Measurements from ENCODE around the gene H2BK1. TPM values are rescaled to one million over a fixed set of nuclear protein-coding genes. Genes with fewer than 3 reads are reported as not detected.
A peak's percentile ranks its signal among the peaks of the same experiment; 100 is the strongest.

The H2BK1 gene
- total RNA-seq, 2 donors from 2014 or later = not detected

- TF ChIP-seq POLR2A (IDR thresholded peaks at IDR 0.05) = no peak
- TF ChIP-seq CTCF (IDR thresholded peaks at IDR 0.05) = no peak
- Histone ChIP-seq H3K36me3 (replicated peaks in 1 of 2; ENCODE audit: insufficient read depth in 1 of 2, low read depth in 2 of 2) (no peaks in the 10 kb centered on the region), H3K4me3 (peak overlapping the region in 1 of 2 donors; percentile 15), H3K9me3 (no peaks in the 10 kb centered on the region), H3K4me1 (peaks cover 18% of the 10 kb centered on the region), H3K27me3 (peaks cover 0 to 24% of the 10 kb centered on the region in 2 donors), H3K27ac (no peak overlapping the region)
- 11 to 16% methylated on average over 23 to 31 of the region's 31 CpGs for WGBS, 2 donors
- intact Hi-C loops (cut with DNase I) = no loop called here
- DNase-seq (no peak), ATAC-seq (no peak)
Measured at GRCh38 chr7:151166629-151167196, 43.6 kb downstream of the H2BK1 start.

GRCh38 chr7:151161757-151162156, 48.5 kb downstream of the H2BK1 start:
- Histone ChIP-seq H3K27ac (no peak overlapping the region), H3K4me1 (peaks cover 2% of the 10 kb centered on the region), H3K9me3 (no peaks in the 10 kb centered on the region), H3K36me3 (replicated peaks in 1 of 2; ENCODE audit: insufficient read depth in 1 of 2, low read depth in 2 of 2) (no peaks in the 10 kb centered on the region), H3K27me3 (peaks cover 0 to 15% of the 10 kb centered on the region in 2 donors), H3K4me3 (no peak overlapping the region)
- WGBS, 2 donors = 69 to 80% methylated on average over 1 of the region's 1 CpG
- ATAC-seq = no peak
- TF ChIP-seq POLR2A (IDR thresholded peaks at IDR 0.05) (no peak), CTCF (IDR thresholded peaks at IDR 0.05) (no peak)
- DNase-seq = no peak
- intact Hi-C loops (cut with DNase I) = no loop called here

MicroRNAs within 50 kb of the gene (microRNA counts, 767-probe panel; counts per million panel counts)
- microRNA hsa-miR-671-3p (0 to 736 counts per million in 2 donors), microRNA hsa-miR-671-5p (0 to 736 counts per million in 2 donors)

Other genes starting within 250 kb of the H2BK1 start
- gene KCNH2, start 232.2 kb downstream of the H2BK1 start, total RNA-seq = 1 to 10 TPM; 3.6 to 5.3 TPM
- gene NOS3, start 219.5 kb downstream of the H2BK1 start, total RNA-seq = 1 to 10 TPM; 4.9 to 7.6 TPM
- not detected for gene ATG9B, start 186.0 kb downstream of the H2BK1 start, total RNA-seq
- 10 to 100 TPM in 1 of 2 donors, 1 to 10 TPM in 1; 8.8 to 39.6 TPM for gene ABCB8, start 182.0 kb downstream of the H2BK1 start, total RNA-seq
- gene ASIC3, start 162.0 kb downstream of the H2BK1 start, total RNA-seq = 1 to 10 TPM in 1 of 2 donors, under 1 TPM in 1; 0.78 to 1.3 TPM
- 1 to 10 TPM; 2.3 to 6.3 TPM for gene CDK5, start 152.6 kb downstream of the H2BK1 start, total RNA-seq
- 100 to 1,000 TPM in 1 of 2 donors, 10 to 100 TPM in 1; 50.1 to 147 TPM for gene SLC4A2, start 150.9 kb downstream of the H2BK1 start, total RNA-seq
- gene FASTK, start 129.7 kb downstream of the H2BK1 start, total RNA-seq = 100 to 1,000 TPM in 1 of 2 donors, 10 to 100 TPM in 1; 60.7 to 201 TPM
- 10 to 100 TPM; 34.9 to 54.2 TPM for gene TMUB1, start 127.0 kb downstream of the H2BK1 start, total RNA-seq
- gene AGAP3, start 124.0 kb downstream of the H2BK1 start, total RNA-seq = 100 to 1,000 TPM in 1 of 2 donors, 10 to 100 TPM in 1; 45.4 to 104 TPM
- not detected for gene GBX1, start 42.8 kb downstream of the H2BK1 start, total RNA-seq
- gene ASB10, start 23.2 kb downstream of the H2BK1 start, total RNA-seq = not detected
- gene ABCF2, start 16.7 kb upstream of the H2BK1 start, total RNA-seq = 10 to 100 TPM; 11.9 to 13.5 TPM
- 10 to 100 TPM; 24.4 to 52.1 TPM for gene CHPF2, start 22.0 kb upstream of the H2BK1 start, total RNA-seq
- 10 to 100 TPM; 22.3 to 37.2 TPM for gene SMARCD3, start 38.2 kb upstream of the H2BK1 start, total RNA-seq
- gene NUB1, start 131.3 kb upstream of the H2BK1 start, total RNA-seq = 10 to 100 TPM; 36.8 to 43.8 TPM
- 10 to 100 TPM in 1 of 2 donors, 1 to 10 TPM in 1; 3.9 to 11.2 TPM for gene WDR86, start 199.6 kb upstream of the H2BK1 start, total RNA-seq
- gene CRYGN, start 229.7 kb upstream of the H2BK1 start, total RNA-seq = not detected

Measured in body of pancreas (tissue), 4 donors.